ENCODE data around the gene CD44.
"Not testable (repeated sequence)": the region's sequence is repeated elsewhere in the genome, so short reads cannot be mapped to it uniquely, and the experiment has no call there.

Gene CD44

DNA sequence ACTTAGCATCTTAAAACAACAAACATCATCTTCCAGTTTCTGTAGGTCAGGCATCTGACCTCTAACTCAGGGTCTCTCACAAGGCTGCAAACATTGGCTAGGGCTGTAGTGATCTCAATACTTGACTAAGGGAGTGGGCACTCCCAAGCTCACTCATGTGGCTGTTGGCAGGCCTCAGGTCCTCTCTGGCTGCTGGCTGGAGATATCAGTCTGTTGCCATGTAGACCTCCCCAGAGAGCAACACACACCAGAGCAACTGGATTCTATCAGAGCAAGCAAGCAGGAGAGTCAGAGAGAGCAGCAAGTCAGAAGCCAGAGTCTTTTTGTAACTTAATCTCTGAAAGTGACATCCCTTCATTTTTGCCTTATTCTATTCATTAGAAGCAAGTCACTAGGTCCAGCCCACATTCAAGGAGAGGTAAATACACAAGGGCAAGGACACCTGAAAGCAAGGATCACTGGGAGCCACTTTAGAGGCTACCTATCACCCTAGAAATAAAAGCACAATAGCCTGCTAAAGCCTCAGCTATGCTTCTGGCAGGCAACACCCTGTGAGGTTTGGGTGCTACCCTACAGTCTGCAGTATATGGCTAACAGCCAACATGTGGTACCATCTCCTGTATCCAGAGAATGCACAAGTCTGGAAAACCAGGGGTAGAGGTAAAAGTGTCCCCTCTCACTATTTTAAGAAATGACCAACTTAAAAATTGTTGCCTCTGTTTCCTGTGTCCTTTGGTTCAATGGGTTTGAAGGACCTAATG is 33.5 kb upstream of the CD44 start:
- H3K36me3 ChIP-seq (ENCODE audit: insufficient read depth), result no peaks in the 10 kb centered on the region
- no peaks in the 10 kb centered on the region for H3K27me3 ChIP-seq (ENCODE audit: insufficient read depth, low read depth)
- no peaks in the 10 kb centered on the region for H4K20me1 ChIP-seq (ENCODE audit: insufficient read depth)
- no peak overlapping the region for H3K9ac ChIP-seq
- H2AFZ ChIP-seq (ENCODE audit: low read depth), result no peak overlapping the region
- H3K79me2 ChIP-seq (ENCODE audit: insufficient read depth, low read depth), result no peaks in the 10 kb centered on the region
- no peak overlapping the region for H3K27ac ChIP-seq
- H3K4me2 ChIP-seq, result no peak overlapping the region
- TF ChIP-seq CTCF (conservative IDR thresholded peaks at IDR 0.05; ENCODE audit: low read depth, low read length), result no peak
- H3K4me3 ChIP-seq (IDR thresholded peaks at IDR 0.05; ENCODE audit: insufficient read depth, low read depth, low read length), result no peak overlapping the region
- no peaks in the 10 kb centered on the region for H3K4me1 ChIP-seq (ENCODE audit: low read depth, poor library complexity, severe bottlenecking)

DNA sequence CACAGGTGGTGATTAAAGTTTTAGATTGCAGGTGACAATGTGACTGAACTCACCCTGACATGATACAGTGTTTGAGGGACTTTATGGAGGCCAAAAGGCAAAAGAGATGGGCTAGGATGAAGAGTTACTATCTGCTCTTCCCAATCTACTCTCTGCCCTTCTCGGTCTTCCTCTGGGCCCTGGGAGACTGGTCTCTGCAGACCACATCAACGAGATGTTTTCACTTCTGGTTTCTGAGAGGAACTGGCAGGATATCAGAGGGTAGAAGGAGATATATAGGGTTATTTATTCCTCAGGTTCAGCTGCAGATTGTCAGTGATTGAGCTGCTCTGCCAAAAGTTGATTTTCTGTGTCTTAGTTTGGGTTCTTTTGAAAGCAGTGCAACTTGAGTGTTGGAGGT is 32.4 kb upstream of the CD44 start:
- Histone ChIP-seq H3K27me3 (ENCODE audit: insufficient read depth, low read depth) (no peaks in the 10 kb centered on the region), H3K27ac (no peak overlapping the region), H3K4me1 (ENCODE audit: low read depth, poor library complexity, severe bottlenecking) (no peaks in the 10 kb centered on the region), H3K4me2 (no peak overlapping the region), H2AFZ (ENCODE audit: low read depth) (no peak overlapping the region), H4K20me1 (ENCODE audit: insufficient read depth) (no peaks in the 10 kb centered on the region), H3K4me3 (IDR thresholded peaks at IDR 0.05; ENCODE audit: insufficient read depth, low read depth, low read length) (no peak overlapping the region), H3K9ac (no peak overlapping the region), H3K36me3 (ENCODE audit: insufficient read depth) (no peaks in the 10 kb centered on the region), H3K79me2 (ENCODE audit: insufficient read depth, low read depth) (no peaks in the 10 kb centered on the region)
- TF ChIP-seq CTCF (conservative IDR thresholded peaks at IDR 0.05; ENCODE audit: low read depth, low read length), result no peak

- TF ChIP-seq CTCF (conservative IDR thresholded peaks at IDR 0.05; ENCODE audit: low read depth, low read length), result no peak
- Histone ChIP-seq H2AFZ (ENCODE audit: low read depth) (no peak overlapping the region), H3K9ac (no peak overlapping the region), H3K27me3 (ENCODE audit: insufficient read depth, low read depth) (no peaks in the 10 kb centered on the region), H4K20me1 (ENCODE audit: insufficient read depth) (no peaks in the 10 kb centered on the region), H3K79me2 (ENCODE audit: insufficient read depth, low read depth) (no peaks in the 10 kb centered on the region), H3K27ac (no peak overlapping the region), H3K4me2 (no peak overlapping the region), H3K4me1 (ENCODE audit: low read depth, poor library complexity, severe bottlenecking) (no peaks in the 10 kb centered on the region), H3K4me3 (IDR thresholded peaks at IDR 0.05; ENCODE audit: insufficient read depth, low read depth, low read length) (no peak overlapping the region), H3K36me3 (ENCODE audit: insufficient read depth) (no peaks in the 10 kb centered on the region)
These were observed 31.1 kb upstream of the CD44 start for GRCh38 chr11:35107861-35108260.

DNA sequence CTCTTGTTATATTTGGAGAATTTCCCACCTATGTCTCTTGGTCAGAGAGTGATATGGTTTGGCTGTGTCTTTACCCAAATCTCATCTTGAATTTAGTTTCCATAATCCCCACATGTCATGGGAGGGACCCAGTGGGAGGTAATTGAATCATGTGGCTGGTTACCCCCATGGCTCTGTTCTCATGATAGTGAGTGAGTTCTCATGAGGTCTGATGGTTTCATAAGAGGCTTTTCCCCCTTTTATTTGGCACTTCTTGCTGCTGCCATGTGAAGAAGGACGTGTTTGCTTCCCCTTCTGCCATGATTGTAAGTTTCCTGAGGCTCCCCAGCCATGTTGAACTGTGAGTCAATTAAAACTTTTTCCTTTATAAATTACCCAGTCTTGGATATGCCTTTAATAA is 30.6 kb upstream of the CD44 start:
- H3K4me1 ChIP-seq (ENCODE audit: low read depth, poor library complexity, severe bottlenecking); H2AFZ ChIP-seq (ENCODE audit: low read depth); H3K27me3 ChIP-seq (ENCODE audit: insufficient read depth, low read depth); H3K4me2 ChIP-seq; H3K4me3 ChIP-seq (IDR thresholded peaks at IDR 0.05; ENCODE audit: insufficient read depth, low read depth, low read length); H3K36me3 ChIP-seq (ENCODE audit: insufficient read depth); H4K20me1 ChIP-seq (ENCODE audit: insufficient read depth); H3K9ac ChIP-seq; H3K27ac ChIP-seq; H3K79me2 ChIP-seq (ENCODE audit: insufficient read depth, low read depth): not testable (repeated sequence)

- TF ChIP-seq CTCF (conservative IDR thresholded peaks at IDR 0.05; ENCODE audit: low read depth, low read length), result no peak
- Histone ChIP-seq H3K79me2 (ENCODE audit: insufficient read depth, low read depth) (no peaks in the 10 kb centered on the region), H3K9ac (no peak overlapping the region), H4K20me1 (ENCODE audit: insufficient read depth) (no peaks in the 10 kb centered on the region), H3K4me3 (IDR thresholded peaks at IDR 0.05; ENCODE audit: insufficient read depth, low read depth, low read length) (no peak overlapping the region), H2AFZ (ENCODE audit: low read depth) (no peak overlapping the region), H3K4me1 (ENCODE audit: low read depth, poor library complexity, severe bottlenecking) (no peaks in the 10 kb centered on the region), H3K36me3 (ENCODE audit: insufficient read depth) (no peaks in the 10 kb centered on the region), H3K27ac (no peak overlapping the region), H3K4me2 (no peak overlapping the region), H3K27me3 (ENCODE audit: insufficient read depth, low read depth) (no peaks in the 10 kb centered on the region)
These were observed 29.9 kb upstream of the CD44 start for GRCh38 chr11:35109041-35109440.

Data from KMS-11 (cell line).